T1000 (cell line): ENCODE measurements around the gene MDM2.
A peak's percentile ranks its signal among the peaks of the same experiment; 100 is the strongest.

Source experiments
- DNase-seq: peaks from one replicate; lab custom pipeline; 2025; ENCODE audit warnings: mixed read lengths; lab: John Stamatoyannopoulos, UW

MDM2 gene

DNA sequence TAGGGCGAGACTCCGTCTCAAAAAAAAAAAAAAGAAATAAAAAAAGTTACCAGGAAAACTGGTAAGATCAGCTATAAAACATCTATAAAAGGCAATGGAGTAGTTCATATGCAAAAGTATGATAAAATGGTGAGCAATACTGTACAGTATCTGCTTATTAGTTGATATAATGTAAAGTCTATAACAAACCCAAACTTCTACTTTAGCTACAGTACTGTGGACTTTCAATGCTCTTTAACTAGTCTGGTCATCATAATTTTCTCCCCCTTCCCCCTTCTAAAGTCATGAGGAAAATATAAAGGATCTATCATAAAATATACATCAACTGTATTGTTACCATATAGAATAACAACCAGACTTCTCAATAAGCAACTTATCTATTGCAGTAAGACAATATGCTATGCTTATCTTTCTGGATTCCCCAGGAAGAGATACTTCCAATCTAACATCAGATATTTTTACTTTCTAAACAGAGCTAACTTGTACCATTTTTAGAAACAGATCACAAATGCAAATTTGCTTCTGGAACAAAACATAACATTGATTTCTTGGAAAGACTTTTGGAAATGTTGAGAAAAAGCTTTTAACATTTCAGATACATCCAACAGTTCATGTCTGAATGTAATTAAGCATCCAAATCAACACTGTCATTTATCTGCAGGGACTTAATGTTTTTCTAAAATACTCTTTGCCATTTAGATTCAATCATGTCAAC is 43.8 kb downstream of the MDM2 start:
- DNase-seq = no peak

DNA sequence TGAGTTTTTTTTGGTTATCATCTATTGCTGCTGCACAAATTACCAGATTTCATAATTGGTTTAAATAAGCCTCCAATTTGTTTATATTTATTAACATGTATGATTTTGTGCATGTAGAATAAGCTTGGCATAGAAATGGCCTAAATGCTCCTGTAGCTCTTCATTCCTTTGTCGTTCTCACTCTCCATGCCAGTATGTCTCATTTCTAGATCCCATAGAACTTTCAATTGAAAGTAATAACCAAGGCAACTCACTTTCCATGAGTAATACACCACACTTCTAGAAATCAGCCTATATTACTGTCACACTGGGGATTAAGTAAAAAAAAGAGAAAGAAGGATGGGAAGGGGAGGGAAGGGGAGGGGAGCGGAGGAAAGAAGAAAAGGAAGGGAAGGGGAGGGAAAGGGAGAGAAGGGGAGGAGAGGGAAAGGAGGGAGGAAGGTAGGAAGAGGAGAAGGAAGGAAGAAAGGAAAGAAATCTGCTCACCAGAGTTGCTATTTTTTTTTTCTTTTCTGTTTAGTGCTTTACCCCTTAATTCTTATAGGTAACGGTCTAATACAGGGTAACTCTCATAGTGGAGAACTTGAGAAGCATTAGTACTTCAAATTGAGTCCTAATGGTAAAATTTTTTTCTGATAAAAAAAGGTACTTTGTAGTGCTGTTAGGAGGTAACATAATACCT is 45.6 kb downstream of the MDM2 start:
- no peak for DNase-seq

DNA sequence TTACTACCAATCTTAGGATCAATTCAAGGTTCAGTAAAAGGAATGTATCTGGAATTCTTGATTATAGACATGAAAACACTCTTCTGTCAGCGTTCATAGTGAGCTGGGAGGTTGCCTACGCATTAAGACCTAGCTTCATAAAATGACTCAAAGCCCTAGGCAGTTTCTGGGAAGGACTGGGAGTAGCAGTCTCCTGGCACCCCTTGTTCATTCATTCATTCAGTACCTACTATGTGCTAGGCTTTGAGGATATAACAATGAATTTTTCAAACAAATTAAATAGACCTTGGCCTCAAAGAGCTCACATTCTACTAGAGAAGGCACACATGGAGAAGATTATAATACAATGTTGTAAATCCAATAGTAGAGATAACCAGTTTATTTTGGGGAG is 46.1 kb downstream of the MDM2 start:
- DNase-seq = no peak

- DNase-seq = no peak
Observed at GRCh38 chr12:68854554-68854953, 46.6 kb downstream of the MDM2 start.

- DNase-seq = no peak
Observed at GRCh38 chr12:68855111-68855510, 47.1 kb downstream of the MDM2 start.

DNA sequence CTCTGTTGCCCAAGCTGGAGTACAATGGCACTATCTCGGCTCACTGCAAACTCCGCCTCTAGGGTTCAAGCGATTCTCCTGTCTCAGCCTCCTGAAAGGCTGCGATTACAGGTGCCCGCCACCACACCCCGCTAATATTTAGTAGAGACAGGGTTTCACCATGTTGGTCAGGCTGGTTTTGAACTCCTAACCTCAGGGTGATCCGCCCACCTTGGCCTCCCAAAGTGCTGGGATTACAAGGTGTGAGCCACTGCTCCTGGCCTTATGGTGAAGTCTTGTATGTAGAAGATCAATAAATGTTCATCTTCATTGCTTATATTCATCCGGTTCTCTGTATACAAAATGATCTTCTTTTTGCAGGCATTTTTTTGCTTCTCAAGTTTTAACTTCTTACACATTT is 47.8 kb downstream of the MDM2 start:
- DNase-seq = no peak

DNA sequence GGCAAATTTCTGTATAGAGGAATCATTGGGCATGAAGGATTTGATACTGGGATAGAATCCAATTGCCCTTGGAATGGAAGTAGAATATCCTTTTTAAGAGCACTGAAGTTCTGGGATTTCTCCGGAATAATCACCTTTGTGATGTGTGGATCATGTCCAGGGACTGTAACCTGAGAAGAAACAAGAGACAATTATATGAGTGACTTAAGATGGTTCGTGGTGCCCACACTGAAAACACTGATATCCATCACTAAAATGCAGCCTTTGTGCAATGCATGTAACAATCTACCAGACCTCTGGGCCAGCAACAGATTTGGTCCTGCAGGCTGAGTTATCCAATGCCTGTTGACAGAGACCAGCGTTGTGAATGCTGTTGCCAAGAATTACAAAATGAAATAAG is 48.5 kb downstream of the MDM2 start:
- DNase-seq = no peak

- no peak for DNase-seq
Observed at GRCh38 chr12:68861890-68862289, 53.9 kb downstream of the MDM2 start.

DNA sequence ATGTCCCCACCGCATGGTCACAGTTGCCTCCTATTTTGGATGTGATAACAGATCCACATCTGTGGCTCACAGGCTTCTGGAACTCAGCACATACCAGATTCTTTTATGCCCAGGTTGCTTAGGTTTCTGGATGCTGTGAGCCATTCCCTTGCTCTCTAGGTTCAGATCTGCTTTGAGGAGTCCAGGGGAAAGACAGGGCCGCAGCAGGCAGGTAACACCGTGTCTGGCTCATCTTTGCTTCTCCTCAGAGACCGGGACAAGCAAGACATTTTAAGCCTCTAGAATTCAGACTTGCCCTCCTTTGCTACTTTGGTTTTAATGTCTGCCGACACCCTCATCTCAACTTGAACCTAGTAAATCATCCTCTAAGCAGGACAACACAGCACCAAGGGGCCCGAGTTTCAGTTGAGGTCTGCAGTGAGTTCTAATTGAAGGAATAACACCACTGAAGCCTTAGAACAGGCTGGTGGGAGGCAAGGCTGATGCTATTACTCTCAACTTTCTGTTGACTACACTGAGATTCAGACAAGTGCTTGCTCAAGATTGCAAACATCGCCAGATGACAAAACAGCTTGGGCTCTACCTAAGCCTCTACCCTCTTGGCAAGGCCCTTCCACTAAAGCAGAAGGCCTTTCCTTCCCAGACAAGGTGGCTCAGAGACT is 55.3 kb downstream of the MDM2 start:
- no peak for DNase-seq

- DNase-seq = peak; percentile 97
Observed at GRCh38 chr12:68863886-68864454, 56.0 kb downstream of the MDM2 start.

GRCh38 chr12:68864604-68865003 is 56.6 kb downstream of the MDM2 start:
- DNase-seq = no peak

- no peak for DNase-seq
Observed at GRCh38 chr12:68865399-68866164, 57.6 kb downstream of the MDM2 start.

GRCh38 chr12:68866950-68867349 is 59.0 kb downstream of the MDM2 start:
- no peak for DNase-seq

GRCh38 chr12:68867606-68868005 is 59.6 kb downstream of the MDM2 start:
- DNase-seq = no peak

DNA sequence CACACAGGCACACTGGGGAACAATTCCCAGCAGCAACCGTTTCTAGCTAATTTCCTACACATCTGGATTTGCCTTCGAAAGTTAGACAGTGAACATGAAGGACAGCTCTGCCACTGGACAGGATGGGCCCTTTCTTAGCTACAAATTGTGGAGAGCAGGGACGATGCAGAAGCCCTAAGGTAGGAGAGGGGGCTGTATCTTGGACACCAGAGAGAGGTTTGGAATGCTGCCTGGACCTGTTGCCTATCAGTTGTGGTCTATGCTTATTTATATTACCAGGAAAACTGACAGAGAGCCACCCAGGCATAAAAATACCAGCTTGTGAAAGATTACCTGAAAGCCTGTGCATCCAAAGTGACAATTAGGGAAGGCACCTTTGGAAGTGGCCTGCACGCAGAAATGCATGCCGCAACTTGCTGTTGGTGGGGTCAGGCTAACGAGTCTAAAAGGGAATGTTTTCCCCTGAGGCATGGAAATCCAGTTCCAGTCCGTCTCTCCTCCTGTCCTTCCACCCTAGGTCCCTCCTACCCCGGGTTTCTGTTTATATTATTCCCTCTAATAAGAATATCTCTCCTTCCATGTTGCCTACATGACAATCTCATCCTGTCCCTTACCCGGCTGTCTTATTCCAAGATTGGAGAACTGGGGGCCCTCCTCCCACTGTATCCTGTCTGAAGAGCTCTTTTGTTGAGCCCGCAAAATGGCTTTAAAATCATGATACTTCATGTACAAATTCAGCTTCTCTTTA is 60.2 kb downstream of the MDM2 start:
- DNase-seq = no peak

DNA sequence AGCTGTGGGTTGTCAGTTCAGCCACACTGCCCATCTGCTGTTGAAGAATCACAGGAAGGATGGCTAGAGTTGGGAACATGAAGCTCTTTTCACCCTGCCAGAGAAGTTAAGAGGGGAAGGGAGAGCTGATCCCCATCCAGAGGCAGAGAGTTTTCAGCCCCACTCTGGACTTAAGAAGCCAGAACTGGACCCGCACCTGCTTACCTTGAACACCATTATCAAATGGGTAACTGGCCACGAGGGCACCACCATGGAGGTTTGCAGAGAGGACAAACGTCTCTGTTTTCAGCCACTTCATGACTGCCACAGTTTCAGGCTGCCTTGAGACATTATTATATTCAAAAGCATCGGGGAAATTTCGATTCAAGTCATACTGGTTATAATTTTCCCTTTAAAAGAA is 62.0 kb downstream of the MDM2 start:
- no peak for DNase-seq

DNA sequence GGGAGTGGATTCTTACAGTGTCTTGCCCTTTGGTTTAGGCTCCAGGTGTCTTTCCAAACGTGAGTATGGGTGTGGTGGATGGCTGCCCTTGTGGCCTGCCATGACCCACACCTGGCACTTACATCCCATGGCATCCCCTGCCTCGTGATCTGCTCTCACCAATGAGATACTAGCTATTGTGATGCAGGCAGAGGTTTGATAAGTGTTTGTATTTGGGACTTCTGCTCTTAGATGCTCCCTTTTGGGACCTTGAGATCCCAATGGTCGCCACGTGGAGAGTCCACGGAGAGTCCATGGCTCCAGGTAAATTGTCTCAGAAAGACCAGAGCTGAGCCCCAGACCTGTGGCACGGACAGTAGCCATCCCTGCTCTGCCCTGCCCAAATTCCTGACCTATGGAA is 62.5 kb downstream of the MDM2 start:
- DNase-seq = no peak

GRCh38 chr12:68871396-68871795 is 63.4 kb downstream of the MDM2 start:
- no peak for DNase-seq

- no peak for DNase-seq
Observed at GRCh38 chr12:68871921-68872320, 63.9 kb downstream of the MDM2 start.

- DNase-seq = no peak
Observed at GRCh38 chr12:68873316-68873715, 65.3 kb downstream of the MDM2 start.

DNA sequence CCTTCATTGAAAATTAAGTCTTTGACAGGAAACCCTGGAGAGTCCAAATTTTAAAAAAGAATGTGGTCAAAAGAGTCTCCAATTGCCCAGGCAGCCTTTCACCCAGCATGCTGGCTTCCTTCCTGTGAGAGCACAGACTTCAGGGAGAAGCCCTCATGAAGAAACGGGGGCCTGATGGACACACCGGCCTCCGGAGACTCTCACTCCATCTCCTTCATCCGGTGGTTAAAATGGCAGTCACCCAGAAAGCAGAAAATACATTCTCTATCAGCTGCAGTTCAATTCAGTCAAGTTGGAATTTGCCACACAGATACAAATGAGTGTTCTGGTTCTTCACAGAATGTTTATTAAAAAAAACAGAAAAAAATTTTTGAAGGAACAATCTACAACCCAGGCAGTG is 68.5 kb downstream of the MDM2 start:
- DNase-seq = no peak

GRCh38 chr12:68877583-68877982 is 69.6 kb downstream of the MDM2 start:
- no peak for DNase-seq
